NOMO-1 treated with DMSO at 0.1 percent for 48 hours (cell line): ENCODE results near the gene KLHDC8B.

Experiments
- DNase-seq: peaks from one replicate; lab custom pipeline; 2025; ENCODE audit not compliant: unreplicated experiment; lab: John Stamatoyannopoulos, UW

Gene KLHDC8B

DNA sequence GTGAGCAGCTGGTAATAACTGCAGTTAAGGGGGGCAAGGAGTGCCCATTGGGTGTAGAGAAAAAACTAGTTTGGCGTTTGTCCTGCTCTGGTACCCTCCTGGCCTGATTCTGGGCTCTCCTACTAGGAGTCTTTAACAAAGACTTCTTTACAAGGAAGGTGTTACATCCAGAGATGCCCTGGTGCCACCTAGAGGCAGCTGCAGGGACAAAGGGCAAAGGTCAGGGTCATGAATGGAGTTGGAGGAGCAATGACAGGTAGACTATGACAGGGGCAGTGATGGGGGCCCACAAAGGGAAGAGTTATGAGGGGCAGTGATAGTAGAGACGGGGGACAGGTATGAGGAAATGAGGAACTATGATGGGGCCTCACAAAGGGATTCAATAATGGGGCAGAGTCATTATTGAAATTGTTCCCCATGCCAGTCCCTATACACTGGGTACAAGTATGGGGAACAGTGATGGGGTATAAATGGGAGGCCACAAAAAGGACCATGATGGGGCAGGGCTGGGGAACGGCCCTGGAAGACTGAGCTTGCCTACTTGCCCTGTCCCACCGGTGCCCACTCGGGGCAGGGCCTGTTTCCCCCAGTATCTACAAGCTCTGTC is 13.2 kb upstream of the KLHDC8B start:
- DNase-seq, result peak; percentile 40

DNA sequence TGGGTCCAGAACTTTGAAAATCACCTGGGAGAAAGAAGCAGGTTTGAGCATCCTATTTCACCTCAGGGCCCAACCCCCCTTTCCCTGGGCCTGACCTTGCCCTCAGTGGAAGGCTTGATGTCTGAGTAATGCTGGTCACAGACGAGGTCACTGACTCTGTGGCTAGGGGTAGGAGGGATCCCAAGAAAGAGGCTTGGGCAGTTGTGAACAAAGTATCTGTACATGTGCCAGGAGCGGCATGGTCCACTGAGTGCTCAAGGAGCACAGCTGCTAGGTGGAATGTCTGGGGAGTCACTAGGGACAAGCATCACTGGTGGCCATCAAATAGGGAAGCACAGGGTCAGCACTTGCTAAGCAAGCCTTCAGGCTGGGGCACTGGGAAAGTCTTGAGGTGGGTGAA is 12.6 kb upstream of the KLHDC8B start:
- no peak for DNase-seq

GRCh38 chr3:49161197-49161596 is 10.2 kb upstream of the KLHDC8B start:
- DNase-seq, result no peak

DNA sequence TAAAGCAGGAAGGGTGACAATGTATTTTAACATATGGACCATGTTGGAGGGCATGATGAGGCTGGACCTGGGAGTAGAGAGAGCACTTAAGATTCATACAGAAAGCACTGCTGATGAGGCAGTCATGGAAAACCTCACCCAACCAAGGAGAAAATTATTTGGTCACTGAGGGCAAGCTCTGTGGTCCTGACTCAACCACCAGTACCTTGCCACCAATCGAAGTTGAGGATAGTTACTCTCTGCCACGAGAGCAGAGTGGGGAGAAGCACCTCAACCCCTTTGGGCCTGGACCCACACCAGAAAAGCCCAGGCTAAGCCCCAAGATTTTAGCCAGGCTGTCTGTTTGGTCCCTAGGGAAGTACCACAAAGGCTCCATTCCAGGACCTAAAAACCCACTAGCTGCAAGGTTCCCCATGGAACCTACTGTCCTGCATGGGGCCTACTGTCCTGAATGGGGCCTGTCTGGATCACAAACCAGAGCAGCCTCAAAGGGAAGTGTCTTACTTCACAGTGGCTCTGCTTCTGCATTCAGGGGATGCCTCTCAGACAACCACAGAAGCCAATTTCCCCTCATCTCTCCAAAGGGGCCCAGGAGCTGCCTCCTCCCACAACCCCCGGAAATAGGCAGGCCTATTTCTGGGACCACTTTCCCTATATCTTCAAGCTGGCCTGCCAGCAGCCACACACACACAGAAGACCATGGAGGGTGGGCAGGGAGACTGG is 9.4 kb upstream of the KLHDC8B start:
- DNase-seq, result peak; percentile 30

DNA sequence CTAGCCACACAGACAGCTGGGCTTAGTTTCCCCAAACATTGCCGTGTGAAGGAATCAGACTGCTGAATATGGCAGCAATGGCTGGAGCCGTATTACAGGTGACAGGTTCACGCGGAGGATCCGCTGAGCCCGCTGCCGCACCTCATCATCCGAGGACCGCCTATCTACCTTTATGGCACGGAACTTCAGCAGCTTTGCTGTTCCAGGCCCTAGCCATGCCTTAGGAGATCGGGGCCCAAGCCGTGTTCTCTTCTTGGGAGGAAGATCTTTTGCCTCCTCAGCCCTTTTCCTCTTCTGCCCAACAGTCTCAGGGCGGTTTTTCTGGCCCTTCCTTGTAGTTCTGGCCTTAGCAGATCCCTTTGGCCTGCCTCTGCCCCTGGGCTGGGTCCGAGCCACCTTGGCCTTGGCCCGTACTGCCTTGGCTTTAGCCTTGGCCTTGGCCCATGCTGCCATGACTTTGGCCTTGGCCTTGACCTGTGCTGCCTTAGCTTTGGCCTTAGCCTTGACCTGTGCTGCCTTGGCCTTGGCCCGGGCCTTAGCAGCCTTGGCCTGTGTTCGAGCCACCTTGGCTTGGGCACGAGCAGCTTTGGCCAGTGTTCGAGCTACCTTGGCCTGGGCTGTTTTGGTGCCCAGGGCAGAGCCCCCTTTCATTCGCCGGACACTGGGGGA is 8.5 kb upstream of the KLHDC8B start:
- no peak for DNase-seq

GRCh38 chr3:49163609-49164008 is 7.8 kb upstream of the KLHDC8B start:
- DNase-seq, result no peak

DNA sequence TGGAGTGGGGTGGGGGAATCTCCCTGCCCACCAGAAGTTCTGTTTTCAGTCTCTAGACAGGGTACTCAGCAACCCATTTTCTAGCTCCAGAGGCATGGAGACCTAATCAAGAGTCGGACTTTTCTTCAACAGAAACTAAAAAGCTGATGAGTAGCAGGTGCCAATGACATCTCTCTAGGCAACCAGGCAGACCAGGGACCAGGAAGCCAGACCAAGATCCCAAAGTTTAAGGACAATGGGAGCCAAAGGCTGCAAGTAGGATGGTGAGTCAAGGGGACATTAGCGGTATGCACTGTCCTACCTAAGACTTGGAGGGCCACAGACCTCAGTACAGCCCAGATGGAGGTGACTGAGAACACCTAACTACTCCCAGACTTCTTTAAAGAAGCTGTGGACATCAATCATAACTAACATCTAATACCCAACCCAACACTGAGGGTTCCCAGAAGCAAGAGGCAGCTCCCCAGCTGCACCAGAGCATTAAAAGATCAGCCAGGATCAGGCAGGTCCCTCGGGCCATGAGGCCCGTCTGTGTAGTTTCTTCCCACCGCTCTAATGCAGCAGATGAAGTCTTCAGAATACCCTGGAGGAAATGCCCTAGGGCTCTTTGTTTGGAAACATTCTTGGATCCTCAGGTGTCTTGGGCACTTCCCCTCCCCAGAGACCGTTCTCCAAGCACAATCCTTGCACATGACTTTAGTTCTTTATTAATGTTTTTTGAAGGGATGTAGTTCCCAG is 6.2 kb upstream of the KLHDC8B start:
- no peak for DNase-seq

DNA sequence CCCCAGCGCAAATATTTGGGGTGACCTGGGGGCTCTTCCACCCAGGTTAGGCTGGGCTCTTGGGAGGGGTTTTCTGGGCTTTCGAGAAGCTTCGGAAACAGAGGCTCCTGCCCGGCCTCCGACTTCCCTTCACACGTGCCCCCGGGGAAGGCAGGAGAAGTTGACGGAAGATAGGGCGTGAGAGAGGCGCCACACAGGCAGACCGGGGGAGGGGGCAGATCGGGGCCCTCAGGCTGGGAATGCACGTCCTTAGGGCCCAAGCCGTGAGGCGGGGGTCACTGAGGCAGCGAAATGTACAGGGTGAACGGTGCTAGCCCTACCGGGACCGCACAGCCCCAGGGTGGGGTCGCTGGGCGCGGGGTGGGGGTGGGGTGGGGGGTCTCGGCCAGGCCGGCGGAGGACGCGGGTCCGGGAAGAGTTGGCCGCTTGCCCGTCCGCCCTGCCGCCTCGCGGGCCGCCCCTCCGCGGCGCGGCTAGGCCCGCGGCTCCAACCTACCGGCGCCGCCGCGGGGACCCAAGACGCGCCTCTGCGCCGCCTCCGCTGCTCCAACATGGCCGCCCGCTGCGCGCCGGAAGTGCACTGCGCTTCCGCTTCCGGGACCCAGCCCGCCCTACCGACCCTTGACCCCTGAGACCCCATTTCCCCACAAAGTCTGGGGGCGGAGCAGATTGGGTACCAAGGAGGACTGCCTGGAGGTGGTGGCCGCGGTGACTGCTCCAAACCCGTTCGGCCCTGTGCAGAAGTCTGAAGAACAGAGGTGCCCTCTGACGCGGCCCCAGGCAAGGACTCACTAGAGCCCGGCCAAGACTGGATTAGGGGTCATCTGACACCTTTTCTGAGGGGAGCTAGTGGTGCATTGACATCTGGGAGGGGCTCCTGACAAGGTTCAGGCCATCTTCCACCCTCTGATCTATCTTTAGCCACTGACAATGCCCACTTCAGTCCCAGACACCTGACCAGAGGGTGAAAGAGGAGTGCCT is 5.3 kb upstream of the KLHDC8B start, which contains the start of gene CCDC71:
Gene CCDC71, minus strand, starts transcription at position 561 of the 981 bp plus-strand sequence. CDS start 2,123 bp downstream, outside the sequence.
- DNase-seq, result peak; percentile 52

GRCh38 chr3:49166752-49167556 is 4.4 kb upstream of the KLHDC8B start:
- DNase-seq, result no peak

DNA sequence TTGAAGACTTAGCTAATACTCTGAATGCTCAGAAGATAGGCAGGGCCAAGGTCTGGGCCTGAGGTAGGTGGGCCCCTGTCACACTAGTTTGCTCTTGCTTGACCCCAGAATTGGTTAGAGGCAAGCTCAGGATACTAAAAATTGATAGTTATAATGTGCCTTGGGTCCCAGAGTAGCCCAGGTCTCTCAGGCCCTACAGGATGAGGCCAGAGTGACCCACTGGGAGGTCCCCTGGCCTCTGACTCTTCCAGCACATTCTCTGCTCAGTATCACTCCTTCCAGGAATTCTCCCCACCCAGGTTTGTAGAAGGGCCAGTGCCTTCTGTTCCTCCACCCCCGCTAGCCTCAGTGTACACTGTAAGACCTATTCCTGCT is 667 bp upstream of the KLHDC8B start:
- no peak for DNase-seq

- no peak for DNase-seq
These were observed 540 bp downstream of the KLHDC8B start for GRCh38 chr3:49171775-49172500.

DNA sequence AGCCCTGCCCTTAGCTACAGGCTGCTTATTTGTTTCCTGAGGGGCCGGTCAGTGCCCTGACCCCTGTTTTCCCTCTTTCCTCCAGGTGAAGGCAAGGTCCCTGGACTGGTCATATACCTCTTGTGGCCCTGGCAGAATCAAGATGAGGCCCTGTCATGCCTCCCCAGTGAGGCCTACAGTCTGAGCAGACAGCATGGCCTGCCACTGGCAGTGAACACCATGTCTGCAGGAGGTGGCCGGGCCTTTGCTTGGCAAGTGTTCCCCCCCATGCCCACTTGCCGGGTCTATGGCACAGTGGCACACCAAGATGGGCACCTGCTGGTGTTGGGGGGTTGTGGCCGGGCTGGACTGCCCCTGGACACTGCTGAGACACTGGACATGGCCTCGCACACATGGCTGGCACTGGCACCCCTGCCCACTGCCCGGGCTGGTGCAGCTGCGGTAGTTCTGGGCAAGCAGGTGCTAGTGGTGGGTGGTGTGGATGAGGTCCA is 1.2 kb downstream of the KLHDC8B start:
- DNase-seq, result no peak

DNA sequence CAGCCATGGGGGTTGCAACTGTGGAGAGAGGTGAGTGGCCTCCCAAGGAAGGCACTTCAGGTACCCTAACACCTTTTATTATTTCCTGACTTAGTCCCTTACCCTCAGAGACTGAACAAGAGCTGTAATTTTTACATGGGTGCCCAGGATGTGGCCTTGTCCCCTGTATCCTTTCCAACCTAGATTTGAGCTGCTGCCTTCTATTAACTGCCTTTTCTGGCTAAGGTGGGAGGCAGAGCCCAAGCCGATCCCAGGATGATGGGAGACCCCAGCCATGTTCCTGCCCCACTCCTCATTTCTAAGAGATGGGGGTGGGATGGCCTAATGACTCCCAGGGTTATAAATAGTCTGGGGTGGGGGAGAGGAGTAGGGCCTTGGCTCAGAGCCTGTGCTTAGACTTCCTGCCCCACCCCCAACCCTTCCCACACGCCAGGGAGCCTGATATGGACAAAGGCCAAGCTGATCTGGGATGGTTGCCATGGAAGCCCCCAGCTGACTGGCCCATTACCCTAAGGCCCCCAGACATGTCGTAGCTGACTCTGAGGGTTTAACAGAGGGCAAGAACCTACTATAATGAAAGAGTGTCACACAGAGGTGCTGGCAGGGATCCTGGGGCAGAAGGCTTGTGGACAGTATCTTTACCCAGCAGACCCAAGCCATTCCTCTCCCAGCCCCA is 1.9 kb downstream of the KLHDC8B start:
- no peak for DNase-seq

DNA sequence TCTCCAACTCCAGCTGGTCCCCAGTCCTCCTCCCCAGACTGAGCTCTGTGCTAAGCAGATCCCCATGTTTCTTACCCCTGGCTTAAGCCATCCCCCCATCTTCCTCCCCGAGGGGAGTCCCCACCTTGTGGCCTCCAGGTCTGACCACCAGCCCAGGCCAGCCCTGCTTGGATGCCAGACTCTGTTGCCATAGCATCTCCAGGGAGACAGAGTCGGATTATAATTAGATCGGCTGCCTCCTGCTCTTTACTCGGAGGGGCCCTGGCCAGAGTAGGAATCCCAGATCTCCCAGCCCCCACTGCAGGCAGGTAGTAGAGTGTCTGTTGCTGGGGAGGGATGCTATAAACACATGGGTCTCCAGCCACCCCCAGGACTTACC is 2.4 kb downstream of the KLHDC8B start:
- no peak for DNase-seq

DNA sequence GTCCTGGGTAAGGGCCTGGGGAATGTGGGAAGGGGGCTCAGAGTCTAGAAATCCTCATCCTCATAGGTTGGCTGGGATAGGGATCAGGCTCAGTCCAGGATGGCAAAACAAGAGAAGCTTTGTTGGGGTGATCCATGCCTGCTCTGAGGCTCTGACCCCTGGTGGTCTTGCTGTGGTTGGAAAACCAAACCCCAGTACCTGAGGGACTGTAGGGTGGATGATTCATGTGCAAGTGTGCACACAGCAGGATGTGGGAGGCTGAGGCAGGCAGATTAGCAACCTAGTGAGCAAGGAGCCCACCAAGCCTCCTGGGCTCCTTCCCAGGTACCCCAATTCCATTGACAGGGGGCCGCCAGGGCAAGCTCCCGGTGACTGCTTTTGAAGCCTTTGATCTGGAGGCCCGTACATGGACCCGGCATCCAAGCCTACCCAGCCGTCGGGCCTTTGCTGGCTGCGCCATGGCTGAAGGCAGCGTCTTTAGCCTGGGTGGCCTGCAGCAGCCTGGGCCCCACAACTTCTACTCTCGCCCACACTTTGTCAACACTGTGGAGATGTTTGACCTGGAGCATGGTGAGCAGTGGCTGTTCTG is 3.1 kb downstream of the KLHDC8B start:
- no peak for DNase-seq

DNA sequence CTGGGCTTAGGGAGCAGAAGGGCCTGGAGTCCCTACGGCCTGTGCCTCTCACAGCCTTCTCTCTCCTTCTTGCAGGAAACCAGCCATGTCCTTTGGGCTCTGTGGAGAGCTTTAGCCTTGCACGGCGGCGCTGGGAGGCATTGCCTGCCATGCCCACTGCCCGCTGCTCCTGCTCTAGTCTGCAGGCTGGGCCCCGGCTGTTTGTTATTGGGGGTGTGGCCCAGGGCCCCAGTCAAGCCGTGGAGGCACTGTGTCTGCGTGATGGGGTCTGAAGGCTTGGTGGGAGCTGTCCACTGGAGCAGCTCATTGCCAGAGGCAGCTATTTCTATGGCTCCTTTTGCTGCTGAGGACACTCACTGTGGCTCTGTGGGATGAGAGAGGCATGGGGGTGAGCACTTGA is 4.1 kb downstream of the KLHDC8B start:
- no peak for DNase-seq

GRCh38 chr3:49177073-49177472 is 5.7 kb downstream of the KLHDC8B start:
- no peak for DNase-seq

- DNase-seq, result no peak
These were observed 8.7 kb downstream of the KLHDC8B start for GRCh38 chr3:49180116-49180515.
